HG02885 (cell line): ENCODE measurements around the gene DNAAF5.

Experiments used
- ATAC-seq: cut with Tn5 transposase; IDR thresholded peaks from one replicate; pipeline ENCODE4 v1.9.1; 2021; ENCODE audit warnings: mild to moderate bottlenecking; ENCODE audit not compliant: unreplicated experiment, poor library complexity

DNAAF5 gene

DNA sequence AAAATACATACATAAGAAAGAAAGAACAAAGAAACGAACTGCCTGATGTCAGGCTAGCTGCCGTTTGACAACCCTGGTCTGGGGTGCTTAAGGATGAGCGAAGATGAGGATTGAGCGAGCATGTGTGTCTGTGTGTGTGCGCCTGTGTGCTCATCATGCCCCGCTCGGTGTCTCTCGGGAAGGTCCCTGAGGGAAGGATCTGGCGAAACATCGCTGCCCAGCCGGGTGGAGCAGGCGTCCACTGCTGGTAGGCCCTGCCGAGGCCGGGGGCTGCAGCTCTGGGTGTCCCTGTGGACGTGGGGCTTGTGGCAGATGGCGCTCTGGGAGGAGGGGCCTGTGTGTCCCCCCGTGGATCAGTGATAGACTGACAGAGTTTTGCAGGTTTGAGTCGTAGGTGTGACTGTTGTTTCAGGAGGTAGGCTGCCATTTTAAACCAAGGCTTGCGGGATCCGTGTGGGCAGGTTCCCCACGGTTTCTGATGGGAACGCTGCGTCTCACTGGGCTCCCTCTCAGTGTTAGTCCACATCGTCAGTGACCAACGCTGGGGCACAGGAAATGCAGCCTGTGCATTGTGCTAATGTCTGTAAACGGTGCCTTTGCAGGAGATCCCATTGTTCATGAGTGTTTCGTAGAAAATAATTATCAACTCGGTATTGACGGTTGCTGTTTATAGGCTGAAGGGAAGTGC, 99.9 kb downstream of the DNAAF5 start:
- no peak for ATAC-seq

DNA sequence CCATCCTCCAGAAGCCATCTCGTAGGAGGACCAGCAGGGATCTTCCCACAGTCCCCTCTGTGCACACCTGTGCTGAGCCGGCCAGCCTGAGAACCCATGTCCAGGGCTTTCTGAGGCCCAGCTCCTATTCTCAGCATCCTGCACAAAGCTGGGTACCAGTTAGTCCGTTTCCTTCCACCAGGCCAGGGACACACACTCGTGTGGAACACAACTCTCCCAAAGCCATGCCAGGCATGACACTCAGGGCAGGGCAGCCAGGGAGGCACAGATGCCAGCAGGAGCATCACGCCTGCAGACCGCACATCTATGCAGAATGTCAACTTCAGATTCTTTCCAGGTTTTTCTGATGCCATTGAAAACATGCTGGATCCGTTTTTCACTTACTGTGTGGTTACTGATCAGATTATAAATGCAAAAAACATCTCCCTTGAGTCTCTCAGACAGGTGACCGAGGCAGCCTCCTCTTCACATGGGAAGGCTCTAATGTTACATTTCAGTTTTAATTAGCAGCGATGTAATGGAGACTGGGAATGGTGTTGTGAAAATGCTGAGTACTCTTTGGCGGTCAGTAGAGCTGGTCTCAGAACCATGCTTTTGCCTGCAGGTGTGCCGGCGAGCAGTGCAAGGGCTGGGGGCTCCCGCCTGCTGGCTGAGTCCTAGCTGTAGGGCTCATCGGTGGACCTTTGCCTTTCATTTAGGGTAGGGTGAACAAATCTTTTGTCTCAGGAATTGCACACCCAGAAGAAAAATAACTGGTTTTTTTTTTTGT, 102.5 kb downstream of the DNAAF5 start:
- ATAC-seq, result no peak

DNA sequence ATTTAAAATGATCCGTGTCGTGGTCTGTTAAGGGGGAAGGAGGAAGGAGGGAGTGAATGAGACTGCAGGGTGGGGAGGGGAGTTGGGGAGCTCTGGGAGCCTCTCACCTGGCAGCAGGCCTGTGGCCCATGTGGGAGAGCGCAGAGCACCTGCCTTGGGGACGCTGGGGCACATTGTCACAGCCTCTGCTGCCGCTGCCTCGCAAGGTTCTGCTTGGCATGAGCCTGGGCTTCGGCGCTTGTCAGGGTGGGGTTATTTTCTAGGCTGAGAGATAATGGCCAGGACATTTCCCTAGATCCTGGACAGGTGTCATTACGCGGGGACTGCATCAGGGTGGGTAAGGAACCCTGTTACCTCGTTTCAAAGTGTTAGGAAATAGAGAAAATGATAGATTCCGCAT, 103.6 kb downstream of the DNAAF5 start:
- no peak for ATAC-seq

DNA sequence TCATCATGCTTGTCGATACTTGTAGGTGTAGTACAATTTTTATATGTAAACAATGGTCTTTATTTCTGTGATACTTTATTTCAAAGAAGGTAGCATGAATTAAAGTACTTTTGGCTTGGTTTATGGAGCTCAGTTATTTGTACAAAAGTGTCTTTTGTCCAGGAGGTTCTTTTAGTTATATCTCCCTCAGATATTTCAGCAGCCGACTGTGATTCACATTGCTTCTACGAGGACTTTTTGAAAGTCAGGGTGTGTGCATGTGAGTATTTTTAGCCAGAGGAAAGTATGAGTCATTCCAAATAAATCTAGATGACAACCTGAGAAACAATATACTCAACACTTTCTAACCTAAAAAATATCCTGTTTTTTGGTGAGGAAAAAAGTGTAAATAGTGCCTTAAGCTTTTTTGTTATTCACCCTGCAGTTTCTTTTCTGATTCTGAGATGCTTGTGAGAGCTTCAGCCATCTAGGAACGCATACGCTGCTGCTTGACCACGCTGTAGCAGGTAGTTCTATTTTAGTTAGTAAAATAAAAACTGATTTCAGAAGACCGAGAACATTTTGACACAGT, 105.2 kb downstream of the DNAAF5 start:
- peak; percentile 76 for ATAC-seq

DNA sequence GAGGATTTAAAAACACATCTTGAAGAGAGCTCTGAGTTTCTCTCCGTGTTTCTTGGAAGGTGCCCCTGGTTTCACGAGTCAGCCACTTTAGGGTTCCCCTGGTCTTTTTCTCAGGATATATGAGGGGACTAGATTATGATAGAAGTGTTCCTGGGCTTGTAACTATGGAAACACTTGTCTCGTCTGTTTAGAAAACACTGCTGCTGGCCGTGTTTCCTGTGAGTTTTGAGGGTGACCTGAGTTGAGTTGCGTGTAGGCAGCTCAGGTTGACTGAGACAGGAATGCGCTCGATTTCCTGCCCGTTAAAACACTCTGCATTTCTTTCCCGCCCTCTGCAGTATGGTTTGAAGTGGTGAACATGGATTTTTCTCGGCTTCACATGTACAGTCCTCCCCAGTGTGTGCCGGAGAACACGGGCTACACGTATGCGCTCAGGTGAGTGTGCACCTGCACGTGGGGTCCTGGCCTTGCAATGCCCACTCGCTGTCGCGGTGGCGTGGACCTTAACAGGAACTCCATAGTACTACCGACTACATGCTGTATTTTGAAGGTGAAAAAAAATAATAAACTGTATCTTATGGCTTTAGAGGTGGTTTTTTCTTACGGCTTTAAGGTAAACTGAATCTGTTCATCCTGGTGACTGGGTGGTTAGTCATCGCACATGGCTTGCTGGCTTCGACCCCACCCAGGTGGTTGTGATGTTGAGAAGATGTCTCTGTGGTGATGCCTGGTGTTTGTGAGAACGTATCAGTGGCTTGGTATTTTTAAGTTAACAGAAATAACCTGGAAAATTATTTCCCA, 105.9 kb downstream of the DNAAF5 start, which contains the start of gene SUN1:
Gene SUN1, plus strand, starts transcription at position 310 of the 801 bp plus-strand sequence. Its CDS starts 49 bp downstream, at position 359.
- peak; percentile 48 for ATAC-seq

DNA sequence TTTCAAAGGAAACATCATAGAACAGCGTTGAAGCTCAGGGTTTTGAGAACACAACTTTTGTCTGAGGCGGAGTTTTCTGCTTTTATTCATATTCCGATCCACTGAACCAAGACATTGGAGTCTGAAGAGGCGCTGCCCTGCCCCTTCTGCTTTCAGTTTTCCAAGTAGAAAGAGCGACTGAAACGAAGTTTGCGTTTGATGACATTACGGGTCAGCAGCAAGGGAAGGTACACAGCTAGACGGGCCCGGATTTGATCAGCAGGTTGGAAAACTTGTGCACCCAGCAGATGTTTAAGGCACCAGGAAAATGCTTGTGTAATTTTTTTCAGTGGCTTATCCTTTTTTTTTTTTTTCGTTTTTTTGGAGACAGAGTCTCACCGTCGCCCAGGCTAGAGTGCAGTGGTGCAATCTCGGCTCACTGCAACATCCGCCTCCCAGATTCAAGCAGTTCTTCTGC, 106.5 kb downstream of the DNAAF5 start:
- no peak for ATAC-seq

DNA sequence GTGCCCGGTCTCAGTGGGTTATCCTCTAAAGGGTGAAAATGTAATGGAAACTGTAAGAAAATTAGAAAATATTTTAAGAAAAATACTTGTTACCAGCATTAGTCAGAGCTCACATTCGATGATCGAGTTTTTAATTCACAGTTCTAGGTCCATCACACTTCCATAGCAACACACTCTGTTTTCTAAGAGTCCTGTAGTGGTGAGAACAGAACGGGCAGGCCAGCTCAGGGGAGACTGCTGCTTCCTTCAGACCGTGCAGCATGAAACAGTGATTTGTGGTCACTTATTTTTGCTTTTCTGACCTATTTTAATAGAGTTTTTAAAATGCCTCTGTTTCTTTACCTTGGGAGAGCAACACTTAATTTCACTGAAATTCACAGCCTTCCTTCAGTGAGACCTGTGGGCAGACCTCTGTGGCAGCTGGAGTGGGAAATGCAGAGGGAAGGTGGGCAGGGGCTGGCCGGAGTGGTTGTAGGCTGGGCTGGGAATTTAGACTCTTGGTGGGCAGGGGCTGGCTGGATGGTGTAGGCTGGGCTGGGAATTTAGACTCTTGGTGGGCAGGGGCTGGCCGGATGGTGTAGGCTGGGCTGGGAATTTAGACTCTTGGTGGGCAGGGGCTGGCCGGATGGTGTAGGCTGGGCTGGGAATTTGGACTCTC, 107.2 kb downstream of the DNAAF5 start:
- ATAC-seq, result no peak

DNA sequence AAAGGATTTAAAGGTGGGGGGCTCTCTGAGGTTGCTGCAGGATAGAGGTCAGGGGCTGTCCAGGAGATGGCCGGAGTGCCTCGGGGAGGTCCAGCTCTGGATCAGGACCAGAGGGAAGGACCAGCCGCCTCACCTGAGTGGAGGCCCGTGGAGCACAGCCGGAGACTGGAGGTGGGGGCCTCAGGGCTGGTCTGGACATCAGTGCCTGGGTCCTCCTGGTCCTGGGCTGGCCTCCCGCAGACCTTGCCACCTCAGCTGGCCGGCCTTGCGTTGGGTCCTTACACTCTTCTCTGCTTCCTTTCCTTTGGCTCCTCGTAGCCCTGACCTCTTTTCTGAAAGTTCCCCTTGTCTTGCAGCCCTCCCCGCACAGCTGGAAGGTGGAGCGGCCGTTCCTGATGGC, 107.8 kb downstream of the DNAAF5 start:
- ATAC-seq, result no peak

DNA sequence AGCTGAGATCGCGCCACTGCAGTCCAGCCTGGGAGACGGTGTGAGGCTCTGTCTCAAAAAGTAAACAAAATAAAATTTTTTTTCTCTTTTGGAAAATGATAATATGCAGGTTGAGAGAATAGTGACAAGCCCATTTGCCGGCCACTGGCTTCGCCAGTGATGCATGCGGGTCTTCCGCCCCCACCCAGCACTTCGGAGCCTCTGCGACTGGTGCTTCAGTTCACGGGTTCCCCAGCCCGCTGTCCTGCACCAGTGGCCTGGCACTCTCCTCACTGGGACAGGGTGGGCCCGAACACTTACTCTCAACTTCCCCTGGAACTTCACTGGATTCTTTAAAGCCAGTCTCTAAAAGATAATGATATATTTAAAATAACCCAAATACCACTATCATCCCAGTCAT, 108.5 kb downstream of the DNAAF5 start:
- ATAC-seq, result no peak

DNA sequence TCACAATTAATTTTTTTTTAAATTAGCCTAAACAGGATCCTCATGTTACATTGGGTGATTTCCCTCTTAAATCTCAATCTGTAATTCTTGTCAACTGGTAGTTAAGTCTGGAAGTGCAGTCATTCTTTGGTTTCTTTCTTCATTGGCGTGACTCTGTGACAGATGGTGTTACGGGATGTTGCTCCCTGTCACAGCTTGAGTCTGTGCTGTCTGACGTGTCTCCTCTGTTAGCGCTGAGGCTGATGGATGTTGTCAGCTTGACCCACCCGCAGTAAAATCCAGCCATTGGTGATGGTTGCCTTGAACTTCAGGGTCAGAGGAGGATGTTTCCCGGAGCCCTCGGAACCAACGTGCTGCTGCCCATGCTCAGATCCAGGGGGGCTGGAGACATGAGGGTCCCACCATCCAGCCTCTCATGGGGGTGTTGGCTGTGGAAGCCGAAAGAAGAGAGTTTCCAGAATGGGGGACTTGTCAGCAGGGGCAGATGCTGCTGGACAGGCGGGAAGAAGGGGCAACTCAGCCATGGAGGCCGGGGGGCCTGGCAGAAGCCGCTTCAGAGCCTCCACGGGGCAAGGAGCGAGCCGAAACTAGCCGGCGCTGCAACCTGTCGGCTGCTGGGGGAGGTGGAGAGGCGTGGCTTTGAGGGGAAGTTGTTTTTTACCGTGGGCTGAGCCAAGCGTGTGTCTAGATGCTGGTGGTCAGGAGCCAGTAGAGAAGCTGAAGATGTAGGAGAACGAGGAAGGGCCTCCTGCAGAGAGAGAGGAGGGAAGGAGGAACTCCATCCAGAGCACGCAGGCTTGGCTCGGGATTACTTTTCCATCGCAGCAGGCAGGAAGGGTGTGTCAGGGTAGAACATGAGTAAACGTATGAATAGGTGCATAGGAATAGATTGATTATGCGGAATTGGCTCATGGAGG, 109.2 kb downstream of the DNAAF5 start:
- ATAC-seq, result no peak
